GM19023 (cell line): ENCODE data around the gene ZNF396.
A peak's percentile ranks its signal among the peaks of the same experiment; 100 is the strongest.

ENCODE experiments used
- ATAC-seq: cut with Tn5 transposase; IDR thresholded peaks from one replicate; pipeline ENCODE4 v1.9.1; 2021; ENCODE audit warnings: mild to moderate bottlenecking, moderate library complexity; ENCODE audit not compliant: unreplicated experiment

ZNF396 gene

GRCh38 chr18:35376742-35377695 lies at the start of gene ZNF396:
ZNF396 (minus strand) TSS chr18:35377337; CDS start chr18:35374292, 3,045 bp downstream.
- ATAC-seq: peak; percentile 91

GRCh38 chr18:35426786-35427185 lies 49.6 kb upstream of the ZNF396 start:
- no peak for ATAC-seq

GRCh38 chr18:35424356-35424755 lies 47.2 kb upstream of the ZNF396 start:
- no peak for ATAC-seq

- ATAC-seq: no peak
These were observed 45.1 kb upstream of the ZNF396 start for GRCh38 chr18:35422237-35422636.

- ATAC-seq: no peak
These were observed 41.5 kb upstream of the ZNF396 start for GRCh38 chr18:35418610-35419009.

- no peak for ATAC-seq
These were observed 40.1 kb upstream of the ZNF396 start for GRCh38 chr18:35417223-35417622.

GRCh38 chr18:35415511-35416073 lies 38.5 kb upstream of the ZNF396 start:
- no peak for ATAC-seq

GRCh38 chr18:35413163-35413511 lies 36.0 kb upstream of the ZNF396 start:
- ATAC-seq: no peak

GRCh38 chr18:35411625-35412351 lies 34.7 kb upstream of the ZNF396 start:
- no peak for ATAC-seq

GRCh38 chr18:35410561-35410960 lies 33.4 kb upstream of the ZNF396 start:
- peak; percentile 54 for ATAC-seq

- ATAC-seq: no peak
These were observed 32.8 kb upstream of the ZNF396 start for GRCh38 chr18:35409911-35410310.

- ATAC-seq: no peak
These were observed 31.7 kb upstream of the ZNF396 start for GRCh38 chr18:35408843-35409261.

GRCh38 chr18:35407871-35408481 lies 30.8 kb upstream of the ZNF396 start:
- ATAC-seq: peak; percentile 68

GRCh38 chr18:35406666-35407065 lies 29.5 kb upstream of the ZNF396 start:
- ATAC-seq: no peak

GRCh38 chr18:35397976-35398375 lies 20.8 kb upstream of the ZNF396 start:
- ATAC-seq: no peak

GRCh38 chr18:35393716-35394115 lies 16.6 kb upstream of the ZNF396 start:
- ATAC-seq: no peak

- no peak for ATAC-seq
These were observed 15.2 kb upstream of the ZNF396 start for GRCh38 chr18:35392375-35392774.

GRCh38 chr18:35390951-35391700 lies 14.0 kb upstream of the ZNF396 start:
- ATAC-seq: no peak

- ATAC-seq: no peak
These were observed 12.0 kb upstream of the ZNF396 start for GRCh38 chr18:35389095-35389618.

GRCh38 chr18:35387152-35387571 lies 10.0 kb upstream of the ZNF396 start:
- peak; percentile 20 for ATAC-seq
